ENCODE data around the gene DUSP3. TPM values are rescaled to one million over a fixed set of nuclear protein-coding genes. Genes with fewer than 3 reads are reported as not detected.

The DUSP3 gene
- total and polyA plus RNA-seq, 10 of the 15 experiments (the other 5 are each of a cell fraction or from before 2014, with no cell fraction given) = 1.5 to 12.1 (median 3.8) TPM

GRCh38 chr17:43774304-43775250, 4.2 kb downstream of the DUSP3 start:
- intact Hi-C loops (cut with micrococcal nuclease; ENCODE audit: unreplicated experiment) (loop anchor here (5.0 kb wide), 1 partner anchor 257 kb away; no protein-coding TSS in a partner anchor), in situ Hi-C loops (cut with MboI) (no loop called here)
- H3K9ac ChIP-seq (ENCODE audit: control insufficient read depth, insufficient read depth, low read length) = no peak overlapping the region
- H4K20me1 ChIP-seq (ENCODE audit: control insufficient read depth, insufficient read depth) = no peaks in the 10 kb centered on the region
- no peak overlapping the region for H3K27ac ChIP-seq (ENCODE audit: control insufficient read depth, insufficient read depth)
- H3K4me2 ChIP-seq (ENCODE audit: control insufficient read depth, insufficient read depth) = no peak overlapping the region
- RAD21 ChIA-PET (ENCODE audit: unreplicated experiment) = interaction anchor here (1.0 kb wide), 1 partner anchor 8 kb away, joined by 3 read pairs; no protein-coding TSS in a partner anchor
- no peaks in the 10 kb centered on the region; the same call in 1 of the 2 replicates for H3K79me2 ChIP-seq (ENCODE audit: control insufficient read depth, insufficient read depth, low read length)
- H3K27me3 ChIP-seq (replicated peaks in 1 of 2; ENCODE audit: control insufficient read depth in 2 of 2, insufficient read depth in 2 of 2, low read length in 1 of 2) = peaks cover 2 to 3% of the 10 kb centered on the region in 2 experiments; a peak in 2 of 4 replicates
- no peaks in the 10 kb centered on the region for H3K36me3 ChIP-seq (ENCODE audit: control insufficient read depth in 2 of 2, insufficient read depth in 2 of 2, low read length in 1 of 2)
- no peaks in the 10 kb centered on the region for H3K4me1 ChIP-seq (ENCODE audit: control insufficient read depth, insufficient read depth, low read length)
- BruUV-seq (replicated peaks) = no TSS peak
- no peak for TF ChIP-seq NFIC (IDR thresholded peaks at IDR 0.05; ENCODE audit: low read depth, low read length)
- TF ChIP-seq FOXK2 (IDR thresholded peaks at IDR 0.05) = no peak
- TF ChIP-seq ZNF622 (IDR thresholded peaks at IDR 0.05) = no peak
- TF ChIP-seq TCF7 (IDR thresholded peaks at IDR 0.05; ENCODE audit: borderline replicate concordance) = no peak
- no peak for TF ChIP-seq CBX5 (IDR thresholded peaks at IDR 0.05; ENCODE audit: low read depth)
- TF ChIP-seq BHLHE40 (IDR thresholded peaks at IDR 0.05; ENCODE audit: borderline replicate concordance in 1 of 2, low read depth in 2 of 2, low read length in 1 of 2) = no peak
- no peak for TF ChIP-seq YY1 (IDR thresholded peaks at IDR 0.05; ENCODE audit: low read depth, low read length)
- TF ChIP-seq RUNX3 (IDR thresholded peaks at IDR 0.05; ENCODE audit: low read length) = no peak
- TF ChIP-seq FOS (IDR thresholded peaks at IDR 0.05; ENCODE audit: borderline replicate concordance, extremely low read depth, insufficient read length) = no peak
- TF ChIP-seq MAX (IDR thresholded peaks at IDR 0.05; ENCODE audit: low read depth, low read length) = no peak
- no peak for TF ChIP-seq MXI1 (IDR thresholded peaks at IDR 0.05; ENCODE audit: low read depth, low read length)
- no peak for TF ChIP-seq SMC3 (IDR thresholded peaks at IDR 0.05; ENCODE audit: borderline replicate concordance, low read length)
- TF ChIP-seq RFX5 (IDR thresholded peaks at IDR 0.05; ENCODE audit: low read depth, low read length) = no peak
- TF ChIP-seq POLR2AphosphoS2 (IDR thresholded peaks at IDR 0.05; ENCODE audit: low read depth, low read length) = no peak
- no peak for TF ChIP-seq TCF3 (IDR thresholded peaks at IDR 0.05; ENCODE audit: borderline replicate concordance, insufficient read depth, low read depth, low read length)
- no peak for TF ChIP-seq GATAD2B (conservative IDR thresholded peaks at IDR 0.05; ENCODE audit: low read depth)
- TF ChIP-seq ZBTB4 (CRISPR knock-in tag; IDR thresholded peaks at IDR 0.05) = no peak
- 96% methylated on average over 16 of the region's 16 CpGs for WGBS (ENCODE audit: insufficient coverage, insufficient replicate concordance, low lambda C conversion rate, missing lambda C conversion rate)
- ATAC-seq = no peak
- H2AFZ ChIP-seq (ENCODE audit: control insufficient read depth, low read depth, low read length) = no peak overlapping the region
- no peaks in the 10 kb centered on the region for H3K9me3 ChIP-seq (replicated peaks; ENCODE audit: control insufficient read depth, insufficient read depth, low read length)
- no peak for DNase-seq (ENCODE audit: low read depth, low spot score)
- POLR2A ChIA-PET = no interaction called here
- SMC1A ChIA-PET (ENCODE audit: uncharacterized antibody, unreplicated experiment) = interaction anchor here (0.6 kb wide), 1 partner anchor 13 kb away, joined by 3 read pairs; no protein-coding TSS in a partner anchor
- no peak for FAIRE-seq
- H3K4me3 ChIP-seq = no peak overlapping the region
- CTCF ChIA-PET = no interaction called here
